HCT116 (cell line): ENCODE data around the gene TNFRSF21. TPM values are rescaled to one million over a fixed set of nuclear protein-coding genes. Genes with fewer than 3 reads are reported as not detected.

ENCODE experiments used
- ATAC-seq: fragments of 200-7000 bp; cut with Tn5 transposase; 2 replicates; pipeline ENCODE4 v1.9.1; 2020; ENCODE audit warnings: mild to moderate bottlenecking, moderate library complexity
- BruUV-seq: library from RNA; stranded (reverse); fragments of 400-500 nt; replicated peaks from 2 replicates; lab custom pipeline; 2021; lab: Mats Ljungman, UMichigan
- CTCF ChIA-PET: fragments of 300-600 bp; sonication (Branson Sonifier 250); formaldehyde crosslinking; loops from one replicate; lab custom pipeline; 2021; ENCODE audit warnings: antibody characterized with exemption; lab: Charles Lee
- POLR2A ChIA-PET: fragments of 300-600, 350-600 bp; sonication (Branson Sonifier 250); formaldehyde crosslinking; loops from one replicate; lab custom pipeline; 2021; ENCODE audit warnings: antibody characterized with exemption; lab: Charles Lee
- RAD21 ChIA-PET, 2 experiments: fragments of 300-600 bp; sonication (Branson Sonifier 250); formaldehyde crosslinking; loops; one replicate each; lab custom pipeline; 2023; ENCODE audit warnings: low total read pairs in 2 of 2; ENCODE audit not compliant: uncharacterized antibody in 2 of 2, unreplicated experiment in 2 of 2, low non-redundant PET in 1 of 2; lab: Charles Lee
- DNase-seq: peaks from one replicate; pipeline ENCODE4 v3.0.0-alpha.2; 2010; ENCODE audit warnings: low read depth, low spot score
- H2AFZ ChIP-seq: fragments of 200-600 bp; shearing (Covaris generic), sonication (generic); 2 replicates; pipeline ENCODE4 v1.6.1; 2017; ENCODE audit warnings: low read depth, mixed run types, mixed read lengths, antibody characterized with exemption, low read length; ENCODE audit not compliant: poor library complexity, severe bottlenecking
- H3K27ac ChIP-seq: 2 replicates; pipeline ENCODE4 v1.5.1; 2012; ENCODE audit warnings: low read depth, low read length
- H3K27me3 ChIP-seq: fragments of 200-600 bp; sonication (generic); 2 replicates; pipeline ENCODE4 v1.6.1; 2016; ENCODE audit warnings: mixed run types, low read length, mixed read lengths; ENCODE audit not compliant: insufficient read depth
- H3K36me3 ChIP-seq, 2 experiments: fragments of 200-500 bp in 1 of 2; fragments of 200-600 bp in 1 of 2; sonication (Bioruptor generic) in 1 of 2; sonication (generic) in 1 of 2; 2 replicates each; pipeline versions ENCODE4 v1.5.1 to v1.6.1; 2014 to 2016; ENCODE audit warnings: low read length in 2 of 2, inconsistent platforms in 1 of 2, mixed read lengths in 1 of 2, mixed run types in 1 of 2; ENCODE audit not compliant: insufficient read depth in 2 of 2, control insufficient read depth in 1 of 2
- H3K4me1 ChIP-seq, 2 experiments: fragments of 200-600 bp in 1 of 2; sonication (generic) in 1 of 2; 2 replicates each; pipeline versions ENCODE4 v1.5.1 to v1.6.1; 2012 to 2017; ENCODE audit warnings: low read length in 2 of 2, inconsistent platforms in 1 of 2, mild to moderate bottlenecking in 1 of 2, mixed read lengths in 1 of 2, mixed run types in 1 of 2, moderate library complexity in 1 of 2; ENCODE audit not compliant: insufficient read depth in 2 of 2, control insufficient read depth in 1 of 2
- H3K4me2 ChIP-seq: fragments of 200-600 bp; sonication (generic); 2 replicates; pipeline ENCODE4 v1.6.1; 2017; ENCODE audit warnings: mixed run types, low read length, mixed read lengths
- H3K4me3 ChIP-seq, 2 experiments: fragments of 200-600 bp in 1 of 2; sonication (generic) in 1 of 2; replicated peaks in 1 of 2; 2 replicates each; pipeline ENCODE4 v1.5.1; 2011 to 2016; ENCODE audit warnings: low read length in 2 of 2, control low read depth in 1 of 2, low read depth in 1 of 2, mild to moderate bottlenecking in 1 of 2, mixed read lengths in 1 of 2, mixed run types in 1 of 2
- H3K79me2 ChIP-seq: fragments of 200-600 bp; sonication (generic); 2 replicates; pipeline ENCODE4 v1.6.1; 2017; ENCODE audit warnings: mild to moderate bottlenecking, mixed run types, low read length, moderate library complexity, mixed read lengths; ENCODE audit not compliant: insufficient read depth
- H3K9ac ChIP-seq: fragments of 200-600 bp; sonication (generic); 2 replicates; pipeline ENCODE4 v1.6.1; 2016; ENCODE audit warnings: low read length, mixed read lengths
- H3K9me2 ChIP-seq: fragments of 200-600 bp; sonication (generic), shearing (Covaris generic); 2 replicates; pipeline ENCODE4 v1.6.1; 2017; ENCODE audit warnings: mixed run types, mild to moderate bottlenecking, moderate library complexity; ENCODE audit not compliant: insufficient read depth
- H3K9me3 ChIP-seq, 2 experiments: fragments of 200-500 bp in 1 of 2; fragments of 200-600 bp in 1 of 2; sonication (Bioruptor generic) in 1 of 2; sonication (generic) in 1 of 2; 2 replicates each; pipeline ENCODE4 v1.6.1; 2014 to 2017; ENCODE audit warnings: low read length in 2 of 2, mixed read lengths in 2 of 2, inconsistent platforms in 1 of 2, low read depth in 1 of 2, mild to moderate bottlenecking in 1 of 2, mixed run types in 1 of 2, moderate library complexity in 1 of 2; ENCODE audit not compliant: control insufficient read depth in 1 of 2, insufficient read depth in 1 of 2
- H4K20me1 ChIP-seq: fragments of 200-600 bp; sonication (generic), shearing (Covaris generic); 2 replicates; pipeline ENCODE4 v1.6.1; 2017; ENCODE audit warnings: mixed run types, mild to moderate bottlenecking, moderate library complexity; ENCODE audit not compliant: insufficient read depth
- ATF3 ChIP-seq: IDR thresholded peaks from 2 replicates; pipeline ENCODE4 v1.6.1; 2012
- CBX3 ChIP-seq: IDR thresholded peaks from 2 replicates; pipeline ENCODE4 v1.6.1; 2012; ENCODE audit warnings: low read depth
- CEBPB ChIP-seq: IDR thresholded peaks from 2 replicates; pipeline ENCODE4 v1.6.1; 2012; ENCODE audit warnings: low read depth
- CTCF ChIP-seq, 3 experiments: fragments of 200-600 bp in 1 of 3; sonication (generic) in 1 of 3; IDR thresholded peaks in 2 of 3; conservative IDR thresholded peaks in 1 of 3; 2 replicates each; pipeline ENCODE4 v1.5.1; 2012 to 2017; ENCODE audit warnings: low read depth in 2 of 3, low read length in 2 of 3, antibody characterized with exemption in 1 of 3, borderline replicate concordance in 1 of 3, control low read depth in 1 of 3, mild to moderate bottlenecking in 1 of 3, mixed read lengths in 1 of 3, mixed run types in 1 of 3, moderate library complexity in 1 of 3; ENCODE audit not compliant: insufficient read depth in 1 of 3
- ELF1 ChIP-seq: IDR thresholded peaks from 2 replicates; pipeline ENCODE4 v1.6.1; 2012; ENCODE audit warnings: low read depth, borderline replicate concordance
- EZH2 ChIP-seq: fragments of 200-600 bp; sonication (generic); IDR thresholded peaks from 2 replicates; pipeline ENCODE4 v1.6.1; 2017; ENCODE audit warnings: antibody characterized with exemption, mixed run types
- EZH2phosphoT487 ChIP-seq: fragments of 200-600 bp; IDR thresholded peaks from 2 replicates; pipeline ENCODE4 v1.6.1; 2018; ENCODE audit warnings: antibody characterized with exemption, borderline replicate concordance
- FOSL1 ChIP-seq: IDR thresholded peaks from 2 replicates; pipeline ENCODE4 v1.6.1; 2012; ENCODE audit warnings: low read depth
- JUND ChIP-seq: IDR thresholded peaks from 2 replicates; pipeline ENCODE4 v1.6.1; 2012
- MAX ChIP-seq: IDR thresholded peaks from 2 replicates; pipeline ENCODE4 v1.6.1; 2012
- POLR2A ChIP-seq: IDR thresholded peaks from 2 replicates; pipeline ENCODE4 v1.7.0; 2011; ENCODE audit warnings: borderline replicate concordance; ENCODE audit not compliant: insufficient read depth, insufficient read length; ENCODE audit errors: extremely low read depth
- POLR2AphosphoS5 ChIP-seq: IDR thresholded peaks from 2 replicates; pipeline ENCODE4 v1.6.1; 2011; ENCODE audit warnings: mild to moderate bottlenecking, low read depth, low read length, moderate library complexity
- RAD21 ChIP-seq: IDR thresholded peaks from 2 replicates; pipeline ENCODE4 v1.6.1; 2012; ENCODE audit warnings: low read depth, mild to moderate bottlenecking
- REST ChIP-seq: IDR thresholded peaks from 2 replicates; pipeline ENCODE4 v1.6.1; 2012; ENCODE audit warnings: low read depth
- SIN3A ChIP-seq: IDR thresholded peaks from 2 replicates; pipeline ENCODE4 v1.6.1; 2012; ENCODE audit warnings: low read depth
- TCF7L2 ChIP-seq: IDR thresholded peaks from 2 replicates; pipeline ENCODE4 v1.7.0; 2011; ENCODE audit warnings: borderline replicate concordance, inconsistent platforms; ENCODE audit not compliant: insufficient read depth, insufficient read length; ENCODE audit errors: extremely low read depth
- YY1 ChIP-seq: IDR thresholded peaks from 2 replicates; pipeline ENCODE4 v1.6.1; 2011; ENCODE audit warnings: low read length, low read depth, moderate library complexity, mild to moderate bottlenecking; ENCODE audit not compliant: insufficient replicate concordance; ENCODE audit errors: extremely low read depth
- ZBTB33 ChIP-seq: IDR thresholded peaks from 2 replicates; pipeline ENCODE4 v1.6.1; 2011; ENCODE audit warnings: mild to moderate bottlenecking, low read length, moderate library complexity; ENCODE audit not compliant: insufficient replicate concordance; ENCODE audit errors: extremely low read depth
- ZNF274 ChIP-seq: fragments of 200-500 bp; sonication (Bioruptor generic); IDR thresholded peaks from 2 replicates; pipeline ENCODE4 v1.6.1; 2014; ENCODE audit warnings: mild to moderate bottlenecking, low read depth, low read length, inconsistent platforms
- intact Hi-C: fragments of 100-400 bp; cut with micrococcal nuclease; formaldehyde crosslinking; loops from 2 replicates; pipeline ENCODE4 v1.10.0; 2022
- total RNA-seq: library from RNA; stranded (reverse); gene quantifications from one replicate; pipeline ENCODE4 v1.2.1, GENCODE V29; 2021; ENCODE audit not compliant: unreplicated experiment

The TNFRSF21 gene
- total RNA-seq, 1 experiment from 2014 or later, result 48.3 TPM

GRCh38 chr6:47337519-47337918 lies 27.8 kb upstream of the TNFRSF21 start:
- POLR2A ChIA-PET, result no interaction called here
- Histone ChIP-seq H3K27me3 (no peaks in the 10 kb centered on the region), H3K9me2 (no peaks in the 10 kb centered on the region), H3K36me3 (no peaks in the 10 kb centered on the region), H3K4me2 (no peak overlapping the region), H4K20me1 (no peaks in the 10 kb centered on the region), H3K4me3 (no peak overlapping the region), H2AFZ (no peak overlapping the region), H3K9ac (no peak overlapping the region), H3K79me2 (no peaks in the 10 kb centered on the region), H3K27ac (no peak overlapping the region), H3K4me1 (no peaks in the 10 kb centered on the region), H3K9me3 (no peaks in the 10 kb centered on the region)
- DNase-seq (no peak), ATAC-seq (no peak)
- BruUV-seq, result no TSS peak
- CTCF ChIA-PET, result no interaction called here
- TF ChIP-seq FOSL1, result no peak
- TF ChIP-seq EZH2, result no peak
- no peak for TF ChIP-seq ZBTB33
- TF ChIP-seq ZNF274, result no peak
- TF ChIP-seq MAX, result no peak
- TF ChIP-seq SIN3A, result no peak
- TF ChIP-seq ELF1, result no peak
- TF ChIP-seq EZH2phosphoT487, result no peak
- no peak for TF ChIP-seq ATF3
- no peak for TF ChIP-seq POLR2AphosphoS5
- no peak for TF ChIP-seq CTCF (IDR thresholded peaks at IDR 0.05 in 2 of 3, conservative IDR thresholded peaks at IDR 0.05 in 1 of 3; ENCODE audit: borderline replicate concordance in 1 of 3, insufficient read depth in 1 of 3, low read depth in 2 of 3, low read length in 2 of 3)
- TF ChIP-seq REST, result no peak
- TF ChIP-seq TCF7L2, result no peak
- no peak for TF ChIP-seq CBX3
- TF ChIP-seq RAD21, result no peak
- TF ChIP-seq YY1, result no peak
- no peak for TF ChIP-seq JUND
- TF ChIP-seq POLR2A, result no peak
- TF ChIP-seq CEBPB, result no peak
- RAD21 ChIA-PET, result no interaction called here
- intact Hi-C loops, result no loop called here
